GM19468 (cell line): ENCODE results near the gene ABCE1.

Experiments used
- ATAC-seq: cut with Tn5 transposase; IDR thresholded peaks from one replicate; pipeline ENCODE4 v1.9.1; 2021; ENCODE audit warnings: mild to moderate bottlenecking, moderate library complexity, moderate number of reproducible peaks; ENCODE audit not compliant: unreplicated experiment; ENCODE audit errors: extremely low read depth

Gene ABCE1

DNA sequence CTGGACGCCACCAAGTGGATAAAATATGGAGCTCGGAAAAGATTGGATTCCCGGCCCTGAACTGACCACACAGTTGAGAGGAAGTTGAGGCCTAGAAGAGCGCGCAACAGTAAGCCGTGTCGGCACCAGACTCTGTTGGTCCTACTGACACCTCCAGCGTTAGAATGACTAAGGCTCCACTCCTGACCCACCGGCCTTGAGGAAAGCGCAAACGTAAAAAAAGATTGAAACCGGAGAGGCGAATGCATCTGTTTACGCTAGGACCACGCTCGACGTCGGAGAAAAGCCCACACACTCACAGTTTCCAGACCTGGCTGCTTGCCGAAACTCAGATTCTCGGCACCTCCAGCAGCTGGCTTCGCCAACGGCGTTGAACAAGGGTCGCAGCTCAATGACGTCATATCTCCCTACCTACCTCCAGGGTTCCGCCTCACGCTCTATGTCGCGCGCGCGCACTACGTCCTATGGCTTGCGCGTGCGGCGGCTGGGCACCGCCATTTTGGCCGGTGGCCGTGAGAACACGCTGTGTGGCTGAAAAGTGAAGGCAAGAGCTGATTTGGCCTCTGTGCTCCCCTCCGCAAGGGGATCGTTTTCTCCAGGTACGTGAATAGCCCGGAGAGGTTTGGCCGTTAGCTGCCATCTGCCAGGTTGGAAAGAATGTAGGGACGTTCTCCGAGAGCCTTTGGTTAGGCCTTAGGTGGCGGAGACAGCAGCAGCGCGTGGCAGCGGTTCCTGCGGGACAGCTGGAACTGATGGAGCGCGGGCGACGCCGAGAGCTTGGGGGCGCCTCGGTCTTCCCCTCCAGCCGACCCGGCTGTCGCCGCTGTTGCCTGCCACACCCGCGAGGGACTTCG lies at the start of gene ABCE1, which contains the start of gene ANAPC10:
Gene ABCE1 (plus strand): TSS at position 491 of the 854 bp plus-strand sequence. CDS start 6,102 bp downstream, outside the sequence.
Gene ANAPC10 (minus strand): TSS at position 376 of the 854 bp plus-strand sequence. CDS start 2,097 bp downstream, outside the sequence.
- ATAC-seq = peak; percentile 86

DNA sequence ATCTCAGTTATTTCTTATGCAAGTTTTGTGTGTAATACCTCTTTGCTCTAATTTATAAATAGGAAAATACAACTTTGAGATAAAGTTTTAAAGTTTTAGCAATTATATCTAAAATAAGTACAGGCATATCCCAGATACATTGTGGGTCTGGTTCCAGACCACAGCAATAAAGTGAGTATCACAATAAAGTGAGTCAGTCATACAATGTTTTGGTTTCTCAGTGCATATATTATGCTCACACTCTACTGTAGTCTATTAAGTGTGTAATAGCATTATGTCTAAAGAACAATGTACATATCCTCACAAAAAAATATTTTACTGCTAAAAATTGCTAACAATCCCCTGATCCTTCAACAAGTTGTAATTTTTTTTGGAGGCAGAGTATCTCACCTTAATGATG lies 49.3 kb upstream of the ABCE1 start:
- ATAC-seq = no peak

DNA sequence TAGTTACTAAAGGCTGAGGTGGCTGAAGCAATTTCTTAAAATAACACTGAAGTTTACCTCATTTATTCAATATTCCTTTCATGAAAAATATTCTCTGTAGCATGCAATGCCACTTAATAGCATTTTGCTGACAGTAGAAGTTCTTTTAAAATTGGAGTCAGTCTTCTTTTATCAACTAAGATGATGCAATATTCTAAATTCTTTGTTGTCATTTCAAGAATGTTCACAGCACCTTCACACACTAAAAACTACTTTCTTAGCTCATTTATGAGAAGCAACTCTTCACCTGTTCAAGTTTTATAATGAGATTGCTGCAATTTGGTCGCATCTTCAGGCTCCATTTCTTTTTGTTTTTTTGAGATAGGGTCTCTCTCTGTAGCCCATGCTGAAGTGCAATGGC lies 48.9 kb upstream of the ABCE1 start:
- no peak for ATAC-seq

DNA sequence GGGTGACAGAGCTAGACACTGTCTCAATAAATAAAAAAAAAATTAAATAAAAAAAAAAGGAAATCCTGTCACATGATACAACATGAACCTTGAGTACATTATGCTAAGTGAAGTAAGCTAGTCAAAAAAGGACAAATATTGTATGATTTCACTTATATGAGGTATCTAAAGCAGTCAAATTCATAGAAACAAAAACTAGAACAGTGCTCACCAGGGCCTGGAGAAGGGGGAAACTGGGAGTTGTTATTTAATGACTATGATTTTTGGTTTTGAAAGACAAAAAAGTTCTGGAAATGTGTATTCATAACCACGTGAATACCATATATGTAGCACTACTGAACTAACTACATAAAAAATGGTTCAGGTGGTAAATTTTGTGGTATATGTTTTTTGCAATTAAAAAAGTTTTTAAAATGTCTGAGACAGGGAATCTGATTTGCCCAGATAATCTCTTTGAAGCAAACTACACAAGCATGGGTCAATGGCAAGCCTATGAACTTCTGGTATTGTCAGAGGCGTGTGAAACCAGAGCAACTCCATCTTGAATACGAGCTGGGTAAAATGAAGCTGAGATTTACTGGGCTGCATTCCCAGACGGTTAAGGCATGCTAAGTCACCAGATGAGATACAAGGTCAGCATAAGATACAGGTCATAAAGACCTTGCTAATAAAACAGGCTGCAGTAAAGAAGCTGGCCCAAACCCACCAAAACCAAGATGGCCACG lies 42.4 kb upstream of the ABCE1 start:
- no peak for ATAC-seq

DNA sequence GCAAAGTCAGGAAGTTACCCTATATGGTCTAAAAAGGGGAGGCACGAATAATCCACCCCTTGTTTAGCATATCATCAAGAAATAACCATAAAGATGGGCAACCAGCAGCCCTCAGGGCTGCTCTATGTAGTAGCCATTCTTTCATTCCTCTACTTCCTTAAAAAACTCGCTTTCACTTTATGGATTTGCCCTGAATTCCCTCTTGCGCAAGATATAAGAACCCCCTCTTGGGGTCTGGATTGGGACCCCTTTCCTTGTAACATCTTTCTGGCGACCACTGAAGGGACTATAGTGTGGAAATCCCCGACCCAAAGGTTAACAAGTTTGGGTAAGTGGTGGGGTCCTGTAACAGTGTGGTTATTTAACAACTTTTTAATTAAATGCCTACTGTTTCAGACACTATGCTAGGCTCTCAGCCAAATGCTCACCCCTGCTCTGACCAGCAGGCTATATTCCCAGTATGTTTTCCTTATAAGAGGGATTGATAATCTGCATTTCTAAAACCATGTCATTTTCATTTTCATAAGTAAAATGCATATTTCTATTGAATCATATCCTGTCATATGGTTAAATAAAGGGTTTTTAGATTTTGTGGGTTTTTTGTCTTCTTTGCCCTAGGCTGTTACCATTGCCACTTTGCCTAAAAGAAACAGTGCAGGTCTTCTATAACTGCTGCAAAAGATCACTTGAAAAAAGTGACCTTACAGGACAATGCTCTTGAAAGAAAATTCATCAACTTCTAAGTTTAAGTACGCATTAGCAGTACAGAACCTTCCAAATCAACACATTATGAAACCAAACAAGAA lies 41.6 kb upstream of the ABCE1 start:
- no peak for ATAC-seq

DNA sequence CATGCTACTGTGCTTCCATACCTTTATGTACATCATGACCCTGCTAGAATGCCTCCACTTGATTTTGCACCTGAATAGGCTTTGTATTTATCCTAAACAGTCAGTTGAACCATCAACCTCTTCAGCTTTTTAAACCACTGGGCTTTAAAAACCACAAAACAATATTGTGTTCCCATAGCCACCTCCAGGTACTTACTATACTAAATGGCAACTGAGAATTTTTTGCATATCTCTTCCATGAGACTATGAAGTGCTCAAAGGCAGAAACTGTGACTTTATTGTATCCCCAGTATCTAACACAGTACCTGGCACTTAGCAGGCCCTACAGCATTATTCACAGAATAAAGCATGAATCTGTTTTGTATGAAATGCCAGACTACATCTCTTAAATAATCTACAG lies 39.9 kb upstream of the ABCE1 start:
- no peak for ATAC-seq

DNA sequence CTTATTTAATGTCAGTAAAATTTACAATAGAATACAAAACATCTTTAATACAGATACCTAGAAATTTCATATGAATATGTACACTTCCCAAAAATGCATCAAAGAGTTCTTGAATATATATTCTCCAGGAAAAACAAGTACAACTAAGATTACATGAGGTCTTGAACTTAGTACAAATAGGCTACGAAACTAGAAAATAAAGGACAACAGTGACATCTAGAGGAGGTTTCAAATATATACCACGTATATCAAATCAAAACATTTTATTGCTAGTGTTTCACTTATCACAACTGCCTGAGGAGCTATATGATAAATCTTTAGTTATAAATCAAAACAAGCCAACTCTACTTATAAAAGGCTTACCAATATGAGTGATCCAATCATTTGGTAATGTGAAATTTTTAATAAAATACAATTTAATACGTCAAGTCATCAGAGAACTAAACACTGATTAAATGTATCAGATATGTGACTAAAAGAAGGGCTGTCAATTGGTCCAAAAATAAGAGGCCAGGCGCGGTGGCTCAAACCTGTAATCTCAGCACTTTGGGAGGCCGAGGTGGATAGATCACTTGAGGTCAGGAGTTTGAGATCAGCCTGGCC lies 36.7 kb upstream of the ABCE1 start:
- ATAC-seq = no peak

DNA sequence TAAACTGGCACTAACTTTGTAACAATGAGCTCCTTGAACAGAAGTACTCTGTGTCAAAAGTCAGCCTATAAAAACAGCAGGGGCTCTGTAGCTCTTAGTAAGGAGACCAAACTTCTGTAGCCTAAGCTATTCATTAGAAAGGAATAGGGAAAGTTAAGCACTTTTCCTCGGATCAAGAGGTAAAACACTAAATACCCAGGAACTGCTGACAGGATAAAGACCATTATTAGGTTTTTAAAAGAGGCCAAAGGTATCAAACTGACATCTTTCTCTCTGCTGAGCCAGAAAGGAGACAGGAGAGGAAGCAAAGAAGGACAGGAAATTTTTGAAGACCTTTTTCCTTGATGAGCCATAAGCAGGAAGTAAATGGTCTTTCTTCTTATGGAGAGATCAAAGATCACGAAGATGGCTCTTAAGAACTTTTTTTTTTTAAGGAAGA lies 32.0 kb upstream of the ABCE1 start:
- ATAC-seq = no peak

DNA sequence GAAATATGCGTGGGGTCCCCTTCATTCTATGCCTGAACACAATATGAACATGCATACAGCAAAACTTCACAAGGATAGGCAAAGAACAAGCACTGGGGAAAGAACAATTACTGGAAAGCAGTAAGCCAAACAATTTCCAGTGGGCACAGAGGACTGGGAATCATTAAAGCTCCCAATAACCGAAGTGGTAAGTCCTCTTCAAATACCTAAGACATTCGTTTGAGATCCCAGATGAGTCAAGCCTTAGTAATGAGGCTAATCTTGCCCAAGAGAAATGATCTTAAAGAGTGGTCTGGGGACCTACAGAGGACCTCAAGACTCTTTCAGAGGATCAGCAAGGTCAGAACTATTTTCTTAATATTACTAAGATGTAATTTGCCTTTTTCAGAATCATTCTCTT lies 28.8 kb upstream of the ABCE1 start:
- ATAC-seq = no peak

DNA sequence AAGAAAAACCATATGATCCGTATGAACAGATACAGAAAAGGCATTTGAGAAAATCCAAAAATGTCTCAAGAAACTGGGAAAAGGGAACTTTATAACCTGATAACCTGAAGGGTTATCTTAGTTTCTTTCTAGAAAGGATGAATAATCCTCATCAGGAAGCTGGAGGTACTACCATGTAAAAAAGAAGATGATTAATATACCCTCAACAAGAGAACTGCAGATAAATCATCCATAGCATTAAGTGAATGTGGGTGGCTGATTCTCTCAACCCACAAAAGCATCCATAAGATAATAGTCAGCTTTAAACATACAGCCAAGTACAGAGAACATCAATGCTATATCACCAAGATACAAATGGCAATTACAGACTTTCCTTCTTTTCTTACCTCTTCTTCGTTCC lies 26.6 kb upstream of the ABCE1 start:
- no peak for ATAC-seq

DNA sequence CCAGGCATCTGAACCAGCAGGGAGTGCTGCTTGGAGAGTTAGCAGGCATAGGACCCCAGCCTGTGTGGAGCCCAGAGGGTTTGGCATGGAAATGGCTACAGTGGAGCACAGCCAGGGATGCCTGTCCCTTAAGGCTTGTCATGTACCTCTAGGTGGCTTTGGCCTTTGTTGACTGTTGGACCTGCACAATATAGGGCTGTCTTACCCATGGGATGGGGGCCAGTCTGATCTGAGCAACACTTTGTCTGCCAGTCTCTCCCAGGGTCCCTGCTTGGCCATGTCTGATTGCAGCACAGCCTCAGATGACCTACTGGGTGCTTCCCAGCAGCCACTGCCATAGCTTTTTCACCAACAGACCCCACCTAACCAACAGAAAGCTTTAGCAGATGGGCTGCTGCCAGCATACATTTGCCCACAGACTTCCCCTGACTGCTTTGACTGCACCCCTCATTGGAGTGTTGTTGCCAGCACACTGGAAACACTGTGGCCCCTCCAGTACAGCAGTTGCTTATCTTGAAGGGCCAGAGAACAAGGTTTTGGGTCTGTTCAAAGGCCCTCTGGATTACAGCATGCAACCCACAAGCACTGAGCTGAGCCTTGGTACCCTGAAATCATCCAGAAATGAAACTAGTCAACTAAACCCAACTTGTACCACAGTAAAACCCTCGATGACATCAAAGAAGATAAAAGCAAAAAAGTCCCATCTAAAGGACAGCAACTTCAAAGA lies 22.2 kb upstream of the ABCE1 start:
- no peak for ATAC-seq

DNA sequence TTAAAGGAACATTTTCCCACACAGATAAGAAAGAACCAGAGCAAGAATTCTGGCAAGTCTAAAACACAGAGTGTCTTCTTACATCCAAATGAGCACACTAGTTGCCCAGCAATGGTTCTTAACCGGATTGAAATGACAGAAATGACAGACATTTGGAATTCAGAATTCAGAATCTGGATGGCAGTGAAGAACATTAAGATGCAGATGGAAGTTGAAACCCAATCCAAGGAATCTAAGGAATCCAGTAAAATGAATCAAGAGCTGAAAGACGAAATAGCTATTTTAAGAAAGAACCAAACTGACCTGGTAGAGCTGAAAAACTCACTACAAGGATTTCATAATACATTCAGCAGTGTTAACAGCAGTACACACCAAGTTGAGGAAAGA lies 21.6 kb upstream of the ABCE1 start:
- no peak for ATAC-seq

DNA sequence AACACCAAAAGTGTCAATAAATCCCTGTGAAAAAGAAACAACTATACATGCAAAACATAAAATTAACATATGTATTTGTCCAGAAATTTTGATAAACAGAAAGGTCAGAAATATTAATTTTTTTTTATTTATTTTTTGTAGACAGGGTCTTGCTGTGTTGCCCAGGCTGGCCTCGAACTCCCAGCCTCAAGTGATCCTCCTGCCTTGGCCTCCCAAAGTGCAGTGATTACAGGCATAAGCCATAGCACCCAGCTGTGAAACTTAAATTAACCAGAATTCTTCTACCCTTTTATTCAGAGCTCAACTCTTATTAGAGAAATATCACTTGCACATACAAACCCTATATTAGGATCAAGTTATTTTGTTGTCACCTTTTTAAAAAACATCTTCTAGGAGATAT lies 16.4 kb upstream of the ABCE1 start:
- no peak for ATAC-seq

DNA sequence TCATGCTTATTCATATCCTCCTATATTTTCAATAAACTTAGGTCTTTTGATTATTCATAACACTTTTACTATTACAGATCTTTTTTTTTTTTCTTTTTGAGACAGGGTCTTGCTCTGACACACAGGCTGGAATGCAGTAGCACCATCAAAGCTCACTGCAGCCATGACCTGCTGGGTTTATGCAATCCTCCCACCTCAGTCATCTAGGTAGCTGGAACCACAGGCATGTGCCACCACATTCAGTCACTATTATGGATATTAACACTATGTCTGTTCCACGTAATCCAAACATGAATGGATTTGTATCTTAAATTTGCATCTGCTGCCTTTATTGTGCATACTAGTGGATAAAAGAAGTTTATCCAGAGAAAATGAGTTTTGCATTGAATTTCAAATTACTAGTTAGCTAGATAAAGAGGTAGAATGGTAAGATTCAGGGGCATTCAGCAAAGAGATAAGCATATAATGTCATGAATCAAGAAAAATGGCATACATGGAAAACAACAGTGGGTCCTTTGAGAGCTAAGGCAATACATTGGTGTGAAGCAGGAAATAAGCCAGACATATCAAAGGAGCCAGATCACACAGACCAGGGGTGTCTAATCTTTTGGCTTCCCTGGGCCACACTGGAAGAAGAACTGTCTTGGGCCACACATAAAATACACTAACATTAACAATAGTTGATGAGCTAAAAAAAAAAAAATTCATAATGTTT lies 14.1 kb upstream of the ABCE1 start:
- no peak for ATAC-seq

DNA sequence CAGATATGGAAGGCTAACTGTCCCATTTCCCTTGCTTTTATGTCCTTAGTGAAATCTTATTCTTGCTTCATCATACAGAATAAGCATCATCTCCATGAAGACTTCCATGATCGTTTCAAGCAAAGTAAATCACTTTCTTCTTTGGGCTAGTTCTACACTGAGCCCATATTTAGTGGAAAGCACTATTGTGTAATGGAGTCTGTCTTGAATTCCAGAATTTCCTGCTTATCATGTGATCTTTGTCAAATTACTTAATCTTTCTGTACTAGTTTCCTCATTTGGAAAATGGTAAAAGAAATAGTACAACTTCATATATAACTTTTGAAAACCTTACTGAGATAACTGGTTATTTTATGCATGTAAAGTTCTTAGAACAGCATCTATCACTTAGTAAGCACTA lies 7.7 kb upstream of the ABCE1 start:
- no peak for ATAC-seq

DNA sequence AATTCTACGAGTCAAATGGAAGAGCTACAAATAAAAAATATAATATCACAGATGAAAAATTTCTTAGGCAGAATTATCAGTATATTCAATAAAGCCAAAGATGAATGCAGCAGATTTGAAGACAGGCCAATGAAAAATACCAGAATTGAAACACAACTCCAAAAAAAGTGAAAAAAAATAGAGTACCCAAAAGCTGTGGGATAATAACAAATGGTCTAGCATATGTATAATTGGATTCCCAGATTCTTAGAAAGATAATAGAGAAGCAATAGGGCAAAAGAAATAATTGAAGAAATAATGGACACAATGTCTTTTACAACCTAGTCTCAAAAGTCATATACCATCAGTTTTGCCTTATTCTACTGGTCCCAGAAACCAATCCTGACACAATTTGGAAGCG lies 4.5 kb upstream of the ABCE1 start:
- ATAC-seq = no peak

DNA sequence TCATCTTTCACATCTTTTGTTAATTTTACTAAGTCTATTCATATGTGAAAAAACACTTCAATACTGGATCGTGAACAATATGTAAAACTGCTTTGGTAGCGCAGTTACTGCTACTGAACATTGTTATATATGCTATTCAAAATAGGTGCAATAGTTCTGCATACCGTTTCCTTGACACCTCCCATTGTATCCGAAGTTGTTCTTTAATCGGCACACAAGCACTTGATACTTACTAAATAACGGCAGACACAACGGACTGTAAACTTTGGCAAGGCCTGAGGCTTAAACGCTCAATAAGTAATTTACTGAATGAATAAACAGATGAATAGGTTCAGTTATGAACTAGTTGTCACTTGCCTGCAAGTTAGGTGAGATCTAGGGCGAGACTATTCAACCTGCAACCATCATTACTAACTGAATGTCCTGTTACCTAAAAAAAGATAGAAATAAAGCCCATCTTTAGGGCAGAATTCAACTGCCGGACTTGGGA lies 735 bp upstream of the ABCE1 start:
- ATAC-seq = no peak

DNA sequence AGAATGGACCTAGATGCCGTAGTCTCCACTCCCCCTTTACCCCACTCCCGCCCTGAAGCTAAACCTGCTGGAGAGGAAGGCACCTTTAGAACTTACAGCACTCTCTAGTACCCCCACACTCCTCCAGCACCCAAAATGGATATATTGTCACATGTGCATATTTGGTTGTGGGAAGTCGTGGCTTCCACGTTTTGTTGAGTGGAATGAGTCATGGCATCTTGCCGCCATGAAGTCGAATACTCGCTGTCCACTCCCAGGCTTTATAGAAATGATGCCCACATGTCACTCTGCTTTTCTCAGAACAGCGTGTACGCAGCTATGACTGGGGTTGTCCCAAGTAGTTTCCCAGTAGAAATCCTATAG lies 545 bp downstream of the ABCE1 start:
- ATAC-seq = no peak

DNA sequence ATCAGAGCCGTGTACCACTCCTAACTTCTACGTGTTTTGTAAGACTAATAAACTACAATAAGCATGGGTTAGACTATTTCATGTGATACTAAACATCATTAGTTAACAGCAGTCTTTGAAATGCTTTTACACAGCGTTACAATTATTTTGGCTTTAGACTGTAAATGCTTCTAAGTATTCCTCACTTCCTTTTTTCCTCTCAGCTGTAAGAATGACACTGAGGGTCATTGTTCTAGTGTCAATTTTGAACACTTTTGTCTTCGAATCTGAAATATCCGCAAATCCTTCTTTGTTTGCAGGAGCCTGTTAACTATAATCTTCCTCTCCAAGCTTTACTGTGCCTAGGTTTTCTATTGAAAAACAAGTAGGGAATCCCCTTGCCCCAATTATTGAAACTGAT lies 1.5 kb downstream of the ABCE1 start:
- ATAC-seq = no peak
